ENCODE measurements around the gene EGLN1. TPM values are rescaled to one million over a fixed set of nuclear protein-coding genes. Genes with fewer than 3 reads are reported as not detected.
A peak's percentile ranks its signal among the peaks of the same experiment; 100 is the strongest.

EGLN1 gene
- total RNA-seq, 4 donors from 2014 or later = 17.6 to 65.1 (median 47.4) TPM

- H3K27me3 ChIP-seq = no peaks in the 10 kb centered on the region
- no peak for DNase-seq
- H3K9me3 ChIP-seq = no peaks in the 10 kb centered on the region
- no peaks in the 10 kb centered on the region for H3K36me3 ChIP-seq
- no peak for TF ChIP-seq POLR2A (IDR thresholded peaks at IDR 0.05)
- no peak for TF ChIP-seq CTCF (IDR thresholded peaks at IDR 0.05)
- H3K4me3 ChIP-seq = peak overlapping the region in 1 of 2 donors; percentile 25
- intact Hi-C loops (cut with DNase I; ENCODE audit: low total_unique reads) = no loop called here
- peaks cover 3 to 6% of the 10 kb centered on the region in 2 donors for H3K4me1 ChIP-seq
- H3K27ac ChIP-seq = peak overlapping the region in 1 of 2 donors; percentile 43
Observed at GRCh38 chr1:231417513-231417912, 4.6 kb downstream of the EGLN1 start.

- Histone ChIP-seq H3K27me3 (no peaks in the 10 kb centered on the region), H3K4me1 (peaks cover 3 to 6% of the 10 kb centered on the region in 2 donors), H3K9me3 (no peaks in the 10 kb centered on the region), H3K4me3 (no peak overlapping the region), H3K36me3 (no peaks in the 10 kb centered on the region), H3K27ac (peak overlapping the region in 1 of 2 donors; percentile 43)
- intact Hi-C loops (cut with DNase I; ENCODE audit: low total_unique reads) = no loop called here
- TF ChIP-seq POLR2A (IDR thresholded peaks at IDR 0.05) (no peak), CTCF (IDR thresholded peaks at IDR 0.05) (no peak)
- no peak for DNase-seq
Observed at GRCh38 chr1:231416901-231417300, 5.2 kb downstream of the EGLN1 start.

DNA sequence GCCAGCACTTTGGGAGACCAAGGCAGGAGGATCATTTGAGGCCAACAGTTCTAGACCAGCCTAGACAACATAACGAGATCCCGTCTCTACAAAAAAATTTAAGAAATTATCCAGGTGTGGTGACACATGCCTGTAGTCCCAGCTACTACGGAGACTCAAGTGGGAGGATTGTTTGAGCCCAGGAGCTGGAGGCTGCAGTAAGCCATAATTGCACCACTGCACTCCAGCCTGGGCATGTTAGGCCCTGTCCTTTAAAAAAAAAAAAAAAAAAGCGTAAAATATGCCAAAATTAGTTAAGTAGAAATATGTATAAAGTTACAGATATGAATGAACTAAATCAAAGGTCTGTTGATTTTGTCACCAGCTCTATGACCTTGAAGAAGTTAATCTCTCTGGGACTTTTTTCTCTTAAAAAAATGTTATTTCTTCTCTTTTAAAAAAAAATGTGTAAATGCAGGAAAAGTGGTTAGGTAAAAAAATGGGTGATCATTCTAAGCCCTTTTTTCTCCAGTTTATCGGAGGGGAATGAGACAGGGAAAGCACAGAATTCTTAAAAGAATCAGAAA is 7.0 kb downstream of the EGLN1 start:
- peaks cover 3 to 6% of the 10 kb centered on the region in 2 donors for H3K4me1 ChIP-seq
- TF ChIP-seq POLR2A (IDR thresholded peaks at IDR 0.05) = no peak
- no peak for TF ChIP-seq CTCF (IDR thresholded peaks at IDR 0.05)
- H3K9me3 ChIP-seq = no peaks in the 10 kb centered on the region
- intact Hi-C loops (cut with DNase I; ENCODE audit: low total_unique reads) = no loop called here
- H3K4me3 ChIP-seq = no peak overlapping the region
- H3K36me3 ChIP-seq = no peaks in the 10 kb centered on the region
- no peak for DNase-seq
- no peak overlapping the region for H3K27ac ChIP-seq
- no peaks in the 10 kb centered on the region for H3K27me3 ChIP-seq

GRCh38 chr1:231414260-231415016 is 7.6 kb downstream of the EGLN1 start:
- H3K36me3 ChIP-seq = no peaks in the 10 kb centered on the region

More at GRCh38 chr1:231414260-231415016, 7.6 kb downstream of the EGLN1 start:
- no peaks in the 10 kb centered on the region for H3K27me3 ChIP-seq
- H3K9me3 ChIP-seq = no peaks in the 10 kb centered on the region
- intact Hi-C loops (cut with DNase I; ENCODE audit: low total_unique reads) = no loop called here
- TF ChIP-seq POLR2A (IDR thresholded peaks at IDR 0.05) (no peak), CTCF (IDR thresholded peaks at IDR 0.05) (no peak)
- H3K4me3 ChIP-seq = no peak overlapping the region
- peaks cover 3 to 6% of the 10 kb centered on the region in 2 donors for H3K4me1 ChIP-seq
- peak overlapping the region in 1 of 2 donors; percentile 12 for H3K27ac ChIP-seq
- no peak for DNase-seq
